ENCODE measurements around the gene URB1.

GRCh38 chr21:32413015-32413504, 20.2 kb upstream of the URB1 start:
- TF ChIP-seq CTCF (IDR thresholded peaks at IDR 0.05) (peak; percentile 6; the same call in 1 of the 2 replicates), REST (IDR thresholded peaks at IDR 0.05; ENCODE audit: insufficient read depth in 1 of 2, low read depth in 2 of 2, low read length in 1 of 2) (no peak), POLR2AphosphoS5 (IDR thresholded peaks at IDR 0.05; ENCODE audit: low read depth, low read length) (no peak), SIN3A (IDR thresholded peaks at IDR 0.05; ENCODE audit: borderline replicate concordance, insufficient read depth, low read depth, low read length) (no peak)
